MM.1S (cell line): ENCODE data around the gene RREB1.

Experiments used
- CTCF ChIP-seq: fragments of 300-600 bp; sonication (generic); IDR thresholded peaks from 2 replicates; pipeline ENCODE4 v1.5.1; 2016; ENCODE audit warnings: antibody characterized with exemption, low read length, mixed read lengths
- EZH2 ChIP-seq: fragments of 300-600 bp; sonication (generic); optimal IDR thresholded peaks from 2 replicates; pipeline ENCODE3; 2017; ENCODE audit warnings: low read depth, mild to moderate bottlenecking, antibody characterized with exemption, low read length, mixed read lengths
- EZH2phosphoT487 ChIP-seq: fragments of 300-600 bp; sonication (generic); IDR thresholded peaks from 2 replicates; pipeline ENCODE4 v1.6.1; 2018; ENCODE audit warnings: antibody characterized with exemption, low read length

GRCh38 chr6:7154341-7155139 lies 46.8 kb downstream of the RREB1 start:
- TF ChIP-seq EZH2 (no peak), CTCF (no peak), EZH2phosphoT487 (no peak)
